Loucy (cell line): Measurements from ENCODE around the gene ODAD3.
"Not testable (repeated sequence)": the region's sequence is repeated elsewhere in the genome, so short reads cannot be mapped to it uniquely, and the experiment has no call there.

Source experiments
- H2AFZ ChIP-seq: fragments of 200-600 bp; sonication (generic); 2 replicates; pipeline ENCODE4 v1.6.0; 2016; ENCODE audit warnings: antibody characterized with exemption, mild to moderate bottlenecking, low read length, moderate library complexity
- H3F3A ChIP-seq: fragments of 200-600 bp; 2 replicates; pipeline ENCODE4 v1.6.0; 2016; ENCODE audit warnings: antibody characterized with exemption, low read depth, mild to moderate bottlenecking
- H3K27me3 ChIP-seq: fragments of 200-600 bp; sonication (generic); 2 replicates; pipeline ENCODE4 v1.6.1; 2014; ENCODE audit warnings: low read length, mild to moderate bottlenecking; ENCODE audit not compliant: insufficient read depth, poor library complexity, severe bottlenecking
- H3K36me3 ChIP-seq: fragments of 200-600 bp; sonication (generic); 2 replicates; pipeline ENCODE4 v1.6.1; 2016; ENCODE audit warnings: low read length; ENCODE audit not compliant: insufficient read depth
- H3K4me1 ChIP-seq: fragments of 200-600 bp; sonication (generic); 2 replicates; pipeline ENCODE4 v1.5.1; 2014; ENCODE audit warnings: low read length, mild to moderate bottlenecking; ENCODE audit not compliant: insufficient read depth, poor library complexity, severe bottlenecking
- H3K4me2 ChIP-seq: fragments of 200-600 bp; sonication (generic); 2 replicates; pipeline ENCODE4 v1.6.0; 2014; ENCODE audit warnings: antibody characterized with exemption, low read length, low read depth, mild to moderate bottlenecking; ENCODE audit not compliant: poor library complexity, severe bottlenecking
- H3K4me3 ChIP-seq: fragments of 200-600 bp; sonication (generic); 2 replicates; pipeline ENCODE4 v1.5.1; 2014; ENCODE audit warnings: low read length, mild to moderate bottlenecking, mixed read lengths; ENCODE audit not compliant: poor library complexity, severe bottlenecking
- H3K79me2 ChIP-seq: fragments of 200-600 bp; sonication (generic); 2 replicates; pipeline ENCODE4 v1.6.1; 2014; ENCODE audit warnings: low read length; ENCODE audit not compliant: insufficient read depth
- H3K9ac ChIP-seq: fragments of 200-600 bp; sonication (generic); 2 replicates; pipeline ENCODE4 v1.6.0; 2014; ENCODE audit warnings: mild to moderate bottlenecking, low read depth, low read length, moderate library complexity; ENCODE audit not compliant: poor library complexity, severe bottlenecking
- H3K9me2 ChIP-seq: fragments of 200-600 bp; sonication (generic); replicated peaks from 2 replicates; pipeline ENCODE4 v1.6.1; 2016; ENCODE audit warnings: low read depth, low read length, mixed read lengths
- H3K9me3 ChIP-seq: fragments of 200-600 bp; sonication (generic); 2 replicates; pipeline ENCODE4 v1.6.1; 2014; ENCODE audit warnings: mild to moderate bottlenecking, antibody characterized with exemption, low read length, low read depth; ENCODE audit not compliant: insufficient read depth
- H4K20me1 ChIP-seq: fragments of 200-600 bp; sonication (generic); 2 replicates; pipeline ENCODE4 v1.6.0; 2014; ENCODE audit warnings: antibody characterized with exemption, low read length, mild to moderate bottlenecking; ENCODE audit not compliant: insufficient read depth, poor library complexity, severe bottlenecking
- EZH2phosphoT487 ChIP-seq: fragments of 200-600 bp; IDR thresholded peaks from 2 replicates; pipeline ENCODE4 v1.6.1; 2018; ENCODE audit warnings: antibody characterized with exemption, mild to moderate bottlenecking, moderate library complexity, borderline replicate concordance
- TF ChIP-seq, protein P1 (sequence below): fragments of 200-600 bp; sonication (generic); conservative IDR thresholded peaks from 2 replicates; pipeline ENCODE4 v1.5.1; 2014; ENCODE audit warnings: mild to moderate bottlenecking, antibody characterized with exemption, low read length

Gene ODAD3

DNA sequence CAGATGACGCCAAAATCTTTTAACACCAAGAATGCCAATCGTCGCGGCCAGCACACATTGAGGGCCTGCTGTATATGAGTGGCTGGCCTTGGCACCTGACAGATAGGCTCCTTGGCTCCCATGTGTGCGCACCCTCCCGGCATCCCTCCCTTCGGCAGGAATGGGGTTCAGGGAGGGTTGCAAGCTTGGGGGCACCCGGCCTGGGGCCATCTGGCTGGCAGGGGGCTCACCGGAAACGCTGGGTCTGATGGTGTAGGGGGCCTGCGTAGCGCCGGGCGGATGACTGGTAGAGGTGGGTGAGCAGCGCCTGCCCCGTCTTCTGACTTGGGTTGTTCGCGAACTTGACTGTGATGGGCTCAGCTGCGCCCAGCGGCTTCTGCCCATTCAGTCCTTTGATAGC, 22.9 kb upstream of the ODAD3 start:
- H3F3A ChIP-seq, result no peaks in the 10 kb centered on the region
- H3K9me2 ChIP-seq, result no peaks in the 10 kb centered on the region
- TF ChIP-seq EZH2phosphoT487, result no peak
- TF ChIP-seq, protein P1, sequence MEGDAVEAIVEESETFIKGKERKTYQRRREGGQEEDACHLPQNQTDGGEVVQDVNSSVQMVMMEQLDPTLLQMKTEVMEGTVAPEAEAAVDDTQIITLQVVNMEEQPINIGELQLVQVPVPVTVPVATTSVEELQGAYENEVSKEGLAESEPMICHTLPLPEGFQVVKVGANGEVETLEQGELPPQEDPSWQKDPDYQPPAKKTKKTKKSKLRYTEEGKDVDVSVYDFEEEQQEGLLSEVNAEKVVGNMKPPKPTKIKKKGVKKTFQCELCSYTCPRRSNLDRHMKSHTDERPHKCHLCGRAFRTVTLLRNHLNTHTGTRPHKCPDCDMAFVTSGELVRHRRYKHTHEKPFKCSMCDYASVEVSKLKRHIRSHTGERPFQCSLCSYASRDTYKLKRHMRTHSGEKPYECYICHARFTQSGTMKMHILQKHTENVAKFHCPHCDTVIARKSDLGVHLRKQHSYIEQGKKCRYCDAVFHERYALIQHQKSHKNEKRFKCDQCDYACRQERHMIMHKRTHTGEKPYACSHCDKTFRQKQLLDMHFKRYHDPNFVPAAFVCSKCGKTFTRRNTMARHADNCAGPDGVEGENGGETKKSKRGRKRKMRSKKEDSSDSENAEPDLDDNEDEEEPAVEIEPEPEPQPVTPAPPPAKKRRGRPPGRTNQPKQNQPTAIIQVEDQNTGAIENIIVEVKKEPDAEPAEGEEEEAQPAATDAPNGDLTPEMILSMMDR, result no peak
- H3K9ac ChIP-seq, result no peak overlapping the region
- no peaks in the 10 kb centered on the region for H3K9me3 ChIP-seq
- H4K20me1 ChIP-seq, result no peaks in the 10 kb centered on the region
- H3K4me1 ChIP-seq, result no peaks in the 10 kb centered on the region
- H3K36me3 ChIP-seq, result no peaks in the 10 kb centered on the region
- no peak overlapping the region for H3K4me2 ChIP-seq
- no peak overlapping the region for H3K4me3 ChIP-seq
- H3K27me3 ChIP-seq, result no peaks in the 10 kb centered on the region
- H3K79me2 ChIP-seq, result no peaks in the 10 kb centered on the region
- H2AFZ ChIP-seq, result no peak overlapping the region

DNA sequence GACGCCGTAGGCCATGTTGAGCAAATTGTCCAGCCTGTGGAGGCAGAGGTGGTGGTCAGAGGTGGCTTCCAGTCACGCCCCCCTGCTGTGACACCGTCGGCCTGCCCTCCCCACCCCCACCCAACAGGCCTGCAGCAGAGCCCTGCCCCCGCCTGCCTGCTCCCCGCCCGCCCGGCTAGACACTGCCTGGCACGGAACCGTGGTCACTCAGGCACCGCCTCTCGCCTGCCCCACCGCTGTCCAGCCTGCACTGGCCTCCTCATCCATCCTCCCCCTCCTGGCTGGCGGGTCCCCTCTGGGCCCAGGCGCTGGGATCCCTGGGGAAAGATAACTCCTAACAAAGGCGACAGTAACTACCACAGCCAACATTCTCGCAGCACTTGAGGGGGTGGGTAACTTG, 22.2 kb upstream of the ODAD3 start:
- H3K36me3 ChIP-seq, result no peaks in the 10 kb centered on the region
- H3K4me2 ChIP-seq, result no peak overlapping the region
- H3K9ac ChIP-seq, result no peak overlapping the region
- H3F3A ChIP-seq, result no peaks in the 10 kb centered on the region
- TF ChIP-seq, protein P1, result no peak
- TF ChIP-seq EZH2phosphoT487, result no peak
- no peak overlapping the region for H3K4me3 ChIP-seq
- no peaks in the 10 kb centered on the region for H4K20me1 ChIP-seq
- no peaks in the 10 kb centered on the region for H3K79me2 ChIP-seq
- no peaks in the 10 kb centered on the region for H3K4me1 ChIP-seq
- H3K9me2 ChIP-seq, result no peaks in the 10 kb centered on the region
- no peak overlapping the region for H2AFZ ChIP-seq
- H3K27me3 ChIP-seq, result no peaks in the 10 kb centered on the region
- no peaks in the 10 kb centered on the region for H3K9me3 ChIP-seq

DNA sequence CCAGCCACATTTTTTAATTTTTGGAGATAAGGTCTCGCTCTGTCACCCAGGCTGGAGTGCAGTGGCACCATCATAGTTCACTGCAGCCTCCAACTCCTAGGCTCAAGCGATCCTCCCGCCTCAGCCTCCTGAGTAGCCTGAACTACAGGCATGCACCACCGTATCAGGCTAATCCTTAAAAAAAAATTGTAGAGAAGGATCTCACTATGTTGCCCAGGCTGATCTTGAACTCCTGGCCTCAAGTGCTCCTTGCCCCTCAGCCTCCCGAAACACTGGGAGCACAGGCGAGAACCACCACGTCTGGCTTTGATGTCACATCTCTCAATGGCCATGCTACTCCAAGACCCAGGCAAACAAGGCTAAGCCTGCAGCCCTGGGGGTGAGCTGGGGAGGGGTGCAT, 21.7 kb upstream of the ODAD3 start:
- Histone ChIP-seq H3K9me2 (no peaks in the 10 kb centered on the region), H2AFZ (no peak overlapping the region), H3K27me3 (no peaks in the 10 kb centered on the region), H3F3A (no peaks in the 10 kb centered on the region), H3K79me2 (no peaks in the 10 kb centered on the region), H3K4me3 (no peak overlapping the region), H3K4me2 (no peak overlapping the region), H4K20me1 (no peaks in the 10 kb centered on the region), H3K9ac (no peak overlapping the region), H3K4me1 (no peaks in the 10 kb centered on the region), H3K9me3 (no peaks in the 10 kb centered on the region), H3K36me3 (no peaks in the 10 kb centered on the region)
- TF ChIP-seq, protein P1, result no peak
- no peak for TF ChIP-seq EZH2phosphoT487

DNA sequence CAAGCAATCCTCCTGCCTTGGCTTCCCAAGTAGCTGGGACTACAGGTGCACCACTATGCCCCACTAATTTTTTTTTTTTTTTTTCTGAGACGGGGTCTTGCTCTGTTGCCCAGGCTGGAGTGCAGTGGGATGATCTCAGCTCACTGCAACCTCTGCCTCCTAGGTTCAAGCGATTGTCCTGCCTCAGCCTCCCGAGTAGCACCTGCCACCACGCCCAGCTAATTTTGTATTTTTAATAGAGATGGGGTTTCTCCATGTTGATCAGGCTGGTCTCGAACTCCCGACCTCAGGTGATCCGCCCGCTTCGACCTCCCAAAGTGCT, 20.3 kb upstream of the ODAD3 start:
- H3K27me3 ChIP-seq, H3K4me1 ChIP-seq, H3K9me3 ChIP-seq, H3K36me3 ChIP-seq, H4K20me1 ChIP-seq, H3K9me2 ChIP-seq, H3K4me3 ChIP-seq, H3K4me2 ChIP-seq, H2AFZ ChIP-seq, H3K9ac ChIP-seq, H3K79me2 ChIP-seq, H3F3A ChIP-seq: not testable (repeated sequence)
